HG03521 (cell line): ENCODE measurements around the gene NAA20.
"Not testable (repeated sequence)": the region's sequence is repeated elsewhere in the genome, so short reads cannot be mapped to it uniquely, and the experiment has no call there.

Experiments
- ATAC-seq: cut with Tn5 transposase; IDR thresholded peaks from one replicate; pipeline ENCODE4 v1.9.1; 2021; ENCODE audit warnings: mild to moderate bottlenecking, moderate library complexity; ENCODE audit not compliant: unreplicated experiment

NAA20 gene

GRCh38 chr20:19991308-19991707 lies 25.9 kb upstream of the NAA20 start:
- no peak for ATAC-seq

GRCh38 chr20:19991854-19992253 lies 25.3 kb upstream of the NAA20 start:
- no peak for ATAC-seq

GRCh38 chr20:19992996-19993908 lies 23.9 kb upstream of the NAA20 start:
- ATAC-seq = no peak

GRCh38 chr20:19993958-19994669 lies 23.0 kb upstream of the NAA20 start:
- no peak for ATAC-seq

GRCh38 chr20:19995220-19995863 lies 21.8 kb upstream of the NAA20 start:
- no peak for ATAC-seq

- ATAC-seq = no peak
Observed at GRCh38 chr20:19996222-19996621, 20.9 kb upstream of the NAA20 start.

GRCh38 chr20:19996917-19997316 lies 20.2 kb upstream of the NAA20 start:
- ATAC-seq = no peak

GRCh38 chr20:19998990-19999705 lies 18.0 kb upstream of the NAA20 start:
- no peak for ATAC-seq

GRCh38 chr20:20000211-20000968 lies 16.8 kb upstream of the NAA20 start:
- ATAC-seq = no peak

GRCh38 chr20:20002101-20002998 lies 14.8 kb upstream of the NAA20 start:
- ATAC-seq = no peak

- no peak for ATAC-seq
Observed at GRCh38 chr20:20003031-20003954, 13.9 kb upstream of the NAA20 start.

GRCh38 chr20:20003955-20004322 lies 13.2 kb upstream of the NAA20 start:
- ATAC-seq = not testable (repeated sequence)

- no peak for ATAC-seq
Observed at GRCh38 chr20:20005342-20005741, 11.8 kb upstream of the NAA20 start.

- ATAC-seq = no peak
Observed at GRCh38 chr20:20009784-20010253, 7.3 kb upstream of the NAA20 start.

GRCh38 chr20:20010639-20011500 lies 6.3 kb upstream of the NAA20 start:
- no peak for ATAC-seq

GRCh38 chr20:20012541-20012940 lies 4.6 kb upstream of the NAA20 start:
- no peak for ATAC-seq

- ATAC-seq = no peak
Observed at GRCh38 chr20:20014659-20015058, 2.5 kb upstream of the NAA20 start.
